Karpas-422 (cell line): ENCODE results near the gene KCNE2. TPM values are rescaled to one million over a fixed set of nuclear protein-coding genes. Genes with fewer than 3 reads are reported as not detected.
A peak's percentile ranks its signal among the peaks of the same experiment; 100 is the strongest.
"Not testable (repeated sequence)": the region's sequence is repeated elsewhere in the genome, so short reads cannot be mapped to it uniquely, and the experiment has no call there.

Experiments used
- DNase-seq: peaks from one replicate; pipeline ENCODE4 v3.0.0-alpha.2; 2015
- H2AFZ ChIP-seq: fragments of 200-600 bp; sonication (generic); 2 replicates; pipeline ENCODE4 v1.6.1; 2014; ENCODE audit warnings: antibody characterized with exemption, low read length, mixed read lengths
- H3K27ac ChIP-seq: fragments of 200-600 bp; sonication (generic); 2 replicates; pipeline ENCODE4 v1.5.1; 2014; ENCODE audit warnings: mild to moderate bottlenecking, low read length, moderate library complexity
- H3K27me3 ChIP-seq: fragments of 200-600 bp; sonication (generic); 2 replicates; pipeline ENCODE4 v1.6.1; 2014; ENCODE audit warnings: low read length, mixed read lengths
- H3K36me3 ChIP-seq: fragments of 200-600 bp; sonication (generic); 2 replicates; pipeline ENCODE4 v1.6.1; 2014; ENCODE audit warnings: low read length, mixed read lengths; ENCODE audit not compliant: insufficient read depth
- H3K4me1 ChIP-seq: fragments of 200-600 bp; sonication (generic); 2 replicates; pipeline ENCODE4 v1.6.1; 2014; ENCODE audit warnings: mild to moderate bottlenecking, low read length, mixed read lengths
- H3K4me2 ChIP-seq: fragments of 200-600 bp; sonication (generic); 2 replicates; pipeline ENCODE4 v1.6.1; 2014; ENCODE audit warnings: low read length, low read depth, mild to moderate bottlenecking; ENCODE audit not compliant: poor library complexity, severe bottlenecking
- H3K4me3 ChIP-seq: fragments of 200-600 bp; sonication (generic); 2 replicates; pipeline ENCODE4 v1.5.1; 2014; ENCODE audit warnings: mild to moderate bottlenecking, antibody characterized with exemption, low read length, mixed read lengths
- H3K79me2 ChIP-seq: fragments of 200-600 bp; sonication (generic); 2 replicates; pipeline ENCODE4 v1.6.1; 2014; ENCODE audit warnings: mild to moderate bottlenecking, low read length, mixed read lengths
- H3K9ac ChIP-seq: fragments of 200-600 bp; sonication (generic); 2 replicates; pipeline ENCODE4 v1.6.0; 2014; ENCODE audit warnings: low read length
- H3K9me2 ChIP-seq: fragments of 200-600 bp; sonication (generic), shearing (Covaris generic); replicated peaks from 2 replicates; pipeline ENCODE4 v1.6.0; 2014; ENCODE audit warnings: mild to moderate bottlenecking, low read length, moderate library complexity; ENCODE audit not compliant: insufficient read depth
- H3K9me3 ChIP-seq: fragments of 300-700, 200-600 bp; sonication (generic); 2 replicates; pipeline ENCODE4 v1.6.1; 2014; ENCODE audit warnings: low read length, mixed read lengths
- H4K20me1 ChIP-seq: fragments of 200-600 bp; sonication (generic); 2 replicates; pipeline ENCODE4 v1.6.1; 2014; ENCODE audit warnings: mild to moderate bottlenecking, antibody characterized with exemption, low read length, low read depth; ENCODE audit not compliant: insufficient read depth
- total RNA-seq: library from RNA; depleted of rRNA; stranded (reverse); fragments of >200 nt; shearing (Covaris generic); gene quantifications from 2 replicates; pipeline ENCODE4 v1.2.3, GENCODE V29; 2014; ENCODE audit warnings: low replicate concordance

Gene KCNE2
- total RNA-seq, 1 experiment from 2014 or later = not detected

DNA sequence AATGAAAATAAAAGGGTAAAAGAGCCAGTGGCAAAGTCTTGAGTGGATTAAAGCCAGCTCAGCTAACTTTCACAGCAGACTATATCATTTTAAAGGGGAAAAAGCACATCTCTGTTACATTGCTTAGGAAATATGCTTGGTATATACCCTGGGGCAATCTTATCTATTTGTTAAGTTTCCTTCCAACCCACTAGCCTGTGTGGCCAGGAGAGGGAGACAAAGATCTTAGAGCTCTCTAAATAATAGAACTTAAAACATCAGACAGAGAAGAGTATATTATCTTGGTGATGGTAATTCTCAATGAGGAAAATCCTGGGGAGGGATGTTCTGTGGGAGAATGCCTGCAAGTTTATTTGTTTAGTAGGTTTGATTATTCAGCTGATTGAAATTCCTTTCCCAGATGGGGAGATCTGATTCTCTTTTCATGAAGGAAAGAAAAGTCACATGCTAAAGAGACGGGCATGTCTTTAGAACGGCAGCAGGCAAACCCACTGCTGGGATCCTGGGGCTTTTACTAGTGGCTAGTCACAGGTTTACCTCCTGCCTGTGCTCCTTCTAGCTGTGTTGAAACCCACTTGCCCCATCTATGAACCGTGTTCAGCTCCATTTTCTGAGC is 3.6 kb downstream of the KCNE2 start:
- 0 out of 2 replicates have a peak overlapping the region, but pooled peaks have one; percentile 18 for H2AFZ ChIP-seq
- H3K9ac ChIP-seq = no peak overlapping the region
- no peak overlapping the region for H3K27ac ChIP-seq
- DNase-seq = peak; percentile 83
- no peaks in the 10 kb centered on the region for H3K9me3 ChIP-seq
- no peaks in the 10 kb centered on the region for H3K9me2 ChIP-seq
- no peaks in the 10 kb centered on the region for H3K36me3 ChIP-seq
- no peak overlapping the region for H3K4me3 ChIP-seq
- H3K79me2 ChIP-seq = no peaks in the 10 kb centered on the region
- H3K4me2 ChIP-seq = no peak overlapping the region
- H3K4me1 ChIP-seq = no peaks in the 10 kb centered on the region
- H4K20me1 ChIP-seq = no peaks in the 10 kb centered on the region
- no peaks in the 10 kb centered on the region for H3K27me3 ChIP-seq

- no peaks in the 10 kb centered on the region for H3K4me1 ChIP-seq
- H2AFZ ChIP-seq = no peak overlapping the region
- H3K9me2 ChIP-seq = no peaks in the 10 kb centered on the region
- no peak overlapping the region for H3K4me2 ChIP-seq
- H3K36me3 ChIP-seq = no peaks in the 10 kb centered on the region
- H3K4me3 ChIP-seq = no peak overlapping the region
- no peak overlapping the region for H3K27ac ChIP-seq
- no peaks in the 10 kb centered on the region for H3K9me3 ChIP-seq
- no peak for DNase-seq
- H4K20me1 ChIP-seq = no peaks in the 10 kb centered on the region
- no peaks in the 10 kb centered on the region for H3K79me2 ChIP-seq
- H3K27me3 ChIP-seq = no peaks in the 10 kb centered on the region
- no peak overlapping the region for H3K9ac ChIP-seq
Observed at GRCh38 chr21:34369741-34370140, 5.9 kb downstream of the KCNE2 start.

GRCh38 chr21:34372321-34372720 is 8.5 kb downstream of the KCNE2 start:
- Histone ChIP-seq H3K27me3 (no peaks in the 10 kb centered on the region), H2AFZ (no peak overlapping the region; the same call in 1 of the 2 replicates), H3K4me3 (no peak overlapping the region), H3K9me3 (no peaks in the 10 kb centered on the region), H3K9ac (no peak overlapping the region), H4K20me1 (no peaks in the 10 kb centered on the region), H3K79me2 (no peaks in the 10 kb centered on the region), H3K4me1 (no peaks in the 10 kb centered on the region), H3K9me2 (no peaks in the 10 kb centered on the region), H3K4me2 (no peak overlapping the region), H3K27ac (no peak overlapping the region), H3K36me3 (no peaks in the 10 kb centered on the region)
- DNase-seq = no peak

GRCh38 chr21:34374462-34374861 is 10.7 kb downstream of the KCNE2 start:
- not testable (repeated sequence) for H4K20me1 ChIP-seq, H3K9me3 ChIP-seq, H3K4me3 ChIP-seq, H2AFZ ChIP-seq, H3K9ac ChIP-seq, H3K36me3 ChIP-seq, H3K79me2 ChIP-seq, H3K9me2 ChIP-seq, H3K4me2 ChIP-seq, DNase-seq, H3K4me1 ChIP-seq, H3K27ac ChIP-seq, H3K27me3 ChIP-seq

- H3K79me2 ChIP-seq, H3K27ac ChIP-seq, H3K36me3 ChIP-seq, H2AFZ ChIP-seq, H3K4me2 ChIP-seq, H3K4me1 ChIP-seq, H3K9ac ChIP-seq, H3K9me3 ChIP-seq, H3K4me3 ChIP-seq, H4K20me1 ChIP-seq, H3K9me2 ChIP-seq, H3K27me3 ChIP-seq, DNase-seq: not testable (repeated sequence)
Observed at GRCh38 chr21:34374940-34375618, 11.3 kb downstream of the KCNE2 start, which contains the start of gene SMIM11. Gene SMIM11 (plus strand): TSS chr21:34375507. CDS start chr21:34379505, 3,998 bp downstream.

- H3K79me2 ChIP-seq, H2AFZ ChIP-seq, H3K4me1 ChIP-seq, H3K27ac ChIP-seq, H3K4me3 ChIP-seq, DNase-seq, H3K9me3 ChIP-seq, H3K9me2 ChIP-seq, H3K9ac ChIP-seq, H3K4me2 ChIP-seq, H4K20me1 ChIP-seq, H3K27me3 ChIP-seq, H3K36me3 ChIP-seq: not testable (repeated sequence)
Observed at GRCh38 chr21:34375619-34375972, 11.8 kb downstream of the KCNE2 start.

- not testable (repeated sequence) for H3K36me3 ChIP-seq, H3K27ac ChIP-seq, H3K9me3 ChIP-seq, H3K4me3 ChIP-seq, H3K79me2 ChIP-seq, H4K20me1 ChIP-seq, H2AFZ ChIP-seq, H3K4me2 ChIP-seq, DNase-seq, H3K27me3 ChIP-seq, H3K9ac ChIP-seq, H3K4me1 ChIP-seq, H3K9me2 ChIP-seq
Observed at GRCh38 chr21:34383138-34383537, 19.3 kb downstream of the KCNE2 start.

DNA sequence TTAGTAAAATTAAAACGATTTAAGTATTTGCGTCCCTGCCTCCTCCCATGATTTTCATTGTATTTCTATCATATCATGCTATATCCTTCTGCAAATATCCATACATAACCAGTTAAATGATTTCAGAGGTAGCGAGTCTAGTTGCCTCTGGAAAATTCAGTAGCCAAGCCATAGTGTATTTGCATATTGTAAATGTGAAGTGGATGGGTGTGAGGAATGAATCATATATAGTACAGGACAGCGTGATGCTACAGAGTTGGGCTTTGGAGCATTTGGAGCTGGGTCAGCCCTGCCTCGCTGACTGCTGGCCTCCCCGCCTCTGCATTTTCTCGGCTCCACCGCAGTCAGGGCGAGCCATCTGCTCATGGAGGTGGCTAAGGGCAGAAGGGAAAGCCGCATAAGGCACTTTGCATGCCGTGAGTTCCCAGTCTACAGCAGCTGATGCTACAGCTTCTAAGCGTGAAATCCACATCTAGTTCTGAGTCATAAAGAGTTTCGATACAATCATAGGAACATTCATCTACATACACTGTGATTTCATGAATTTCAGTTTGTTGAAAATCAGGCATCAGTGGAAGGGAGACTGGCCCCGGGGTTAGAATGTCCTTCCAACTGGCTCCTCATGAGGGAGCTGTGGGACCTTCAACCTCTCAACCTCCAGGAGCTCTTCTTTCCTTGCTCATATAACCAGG is 20.1 kb downstream of the KCNE2 start:
- H3K4me1 ChIP-seq, H3K27me3 ChIP-seq, H3K9me2 ChIP-seq, H3K4me3 ChIP-seq, H3K4me2 ChIP-seq, H4K20me1 ChIP-seq, H2AFZ ChIP-seq, H3K9me3 ChIP-seq, H3K36me3 ChIP-seq, H3K9ac ChIP-seq, H3K27ac ChIP-seq, DNase-seq, H3K79me2 ChIP-seq: not testable (repeated sequence)
